Measurements from ENCODE around the gene RAD51AP1.

DNA sequence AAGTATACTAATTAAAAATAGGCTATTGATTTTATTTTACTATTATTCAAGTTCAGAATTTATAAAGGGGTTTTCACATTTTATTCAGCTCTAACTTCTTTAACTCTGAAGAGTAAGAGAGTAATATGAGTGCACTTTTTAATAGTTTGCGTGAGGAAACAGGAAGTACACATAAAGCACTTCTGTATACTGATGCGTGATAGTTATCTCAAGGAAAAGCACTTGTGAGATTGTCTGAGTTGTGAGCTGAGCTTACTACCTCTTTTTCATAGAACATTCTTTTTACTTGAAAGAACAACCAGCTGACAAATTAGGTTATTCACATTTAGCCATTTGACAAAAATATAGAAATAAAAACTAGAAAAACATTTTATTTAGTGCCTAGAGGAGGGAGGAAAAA lies 1.9 kb downstream of the RAD51AP1 start:
- no peak for TF ChIP-seq POLR2A (IDR thresholded peaks at IDR 0.05)
- TF ChIP-seq, protein P1, sequence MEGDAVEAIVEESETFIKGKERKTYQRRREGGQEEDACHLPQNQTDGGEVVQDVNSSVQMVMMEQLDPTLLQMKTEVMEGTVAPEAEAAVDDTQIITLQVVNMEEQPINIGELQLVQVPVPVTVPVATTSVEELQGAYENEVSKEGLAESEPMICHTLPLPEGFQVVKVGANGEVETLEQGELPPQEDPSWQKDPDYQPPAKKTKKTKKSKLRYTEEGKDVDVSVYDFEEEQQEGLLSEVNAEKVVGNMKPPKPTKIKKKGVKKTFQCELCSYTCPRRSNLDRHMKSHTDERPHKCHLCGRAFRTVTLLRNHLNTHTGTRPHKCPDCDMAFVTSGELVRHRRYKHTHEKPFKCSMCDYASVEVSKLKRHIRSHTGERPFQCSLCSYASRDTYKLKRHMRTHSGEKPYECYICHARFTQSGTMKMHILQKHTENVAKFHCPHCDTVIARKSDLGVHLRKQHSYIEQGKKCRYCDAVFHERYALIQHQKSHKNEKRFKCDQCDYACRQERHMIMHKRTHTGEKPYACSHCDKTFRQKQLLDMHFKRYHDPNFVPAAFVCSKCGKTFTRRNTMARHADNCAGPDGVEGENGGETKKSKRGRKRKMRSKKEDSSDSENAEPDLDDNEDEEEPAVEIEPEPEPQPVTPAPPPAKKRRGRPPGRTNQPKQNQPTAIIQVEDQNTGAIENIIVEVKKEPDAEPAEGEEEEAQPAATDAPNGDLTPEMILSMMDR (IDR thresholded peaks at IDR 0.05), result no peak

Measured in body of pancreas (tissue), 4 donors.